Keratinocyte (primary cell): ENCODE results near the gene SREBF2. TPM values are rescaled to one million over a fixed set of nuclear protein-coding genes. Genes with fewer than 3 reads are reported as not detected.
A peak's percentile ranks its signal among the peaks of the same experiment; 100 is the strongest.

Source experiments
- DNase-seq: peaks from one replicate; pipeline ENCODE4 v3.0.0-alpha.2; 2011; ENCODE audit warnings: low read depth, missing footprints, low spot score
- FAIRE-seq: peaks from 2 replicates; lab custom pipeline; 2011; peaks lifted over from hg19 to GRCh38; lab: Jason Lieb, UNC
- H2AFZ ChIP-seq: 2 replicates; pipeline ENCODE4 v1.6.0; 2012; ENCODE audit warnings: low read length, control low read depth, inconsistent platforms; ENCODE audit not compliant: control insufficient read depth
- H3K27ac ChIP-seq: 2 replicates; pipeline ENCODE4 v1.5.1; 2011; ENCODE audit warnings: low read length; ENCODE audit not compliant: control insufficient read depth, insufficient read depth
- H3K27me3 ChIP-seq: 3 replicates; pipeline ENCODE4 v1.6.0; 2011; ENCODE audit warnings: low read length; ENCODE audit not compliant: control insufficient read depth, insufficient read depth; ENCODE audit errors: extremely low read depth
- H3K36me3 ChIP-seq, 2 experiments: 2 replicates in 1 of 2; 3 replicates in 1 of 2; pipeline ENCODE4 v1.5.1; 2011; ENCODE audit warnings: low read length in 2 of 2, mild to moderate bottlenecking in 1 of 2; ENCODE audit not compliant: control insufficient read depth in 2 of 2, insufficient read depth in 2 of 2; ENCODE audit errors: extremely low read depth in 1 of 2
- H3K4me1 ChIP-seq: 3 replicates; pipeline ENCODE4 v1.5.1; 2011; ENCODE audit warnings: low read length; ENCODE audit not compliant: control insufficient read depth, insufficient read depth; ENCODE audit errors: extremely low read depth
- H3K4me2 ChIP-seq: 3 replicates; pipeline ENCODE4 v1.6.0; 2011; ENCODE audit warnings: low read depth, low read length; ENCODE audit not compliant: control insufficient read depth, insufficient read depth; ENCODE audit errors: extremely low read depth
- H3K4me3 ChIP-seq, 3 experiments: fragments of 200-600 bp in 1 of 3; sonication (generic) in 1 of 3; 2 replicates in 2 of 3; 3 replicates in 1 of 3; pipeline ENCODE4 v1.5.1; 2011 to 2016; ENCODE audit warnings: low read length in 3 of 3, mild to moderate bottlenecking in 3 of 3, control low read depth in 2 of 3, inconsistent platforms in 1 of 3, low read depth in 1 of 3, mixed read lengths in 1 of 3, mixed run types in 1 of 3, moderate library complexity in 1 of 3; ENCODE audit not compliant: control insufficient read depth in 2 of 3, insufficient read depth in 2 of 3; ENCODE audit errors: extremely low read depth in 1 of 3
- H3K79me2 ChIP-seq: 2 replicates; pipeline ENCODE4 v1.6.0; 2012; ENCODE audit warnings: low read length; ENCODE audit not compliant: control insufficient read depth, insufficient read depth
- H3K9ac ChIP-seq: 3 replicates; pipeline ENCODE4 v1.6.0; 2011; ENCODE audit warnings: low read length; ENCODE audit not compliant: control insufficient read depth, insufficient read depth; ENCODE audit errors: extremely low read depth
- H3K9me1 ChIP-seq: 3 replicates; pipeline ENCODE4 v1.6.0; 2011; ENCODE audit warnings: low read length; ENCODE audit not compliant: control insufficient read depth, insufficient read depth; ENCODE audit errors: extremely low read depth
- H3K9me3 ChIP-seq: 2 replicates; pipeline ENCODE4 v1.5.1; 2012; ENCODE audit warnings: low read depth, low read length; ENCODE audit not compliant: control insufficient read depth
- H4K20me1 ChIP-seq: 3 replicates; pipeline ENCODE4 v1.6.0; 2011; ENCODE audit warnings: low read length; ENCODE audit not compliant: control insufficient read depth, insufficient read depth; ENCODE audit errors: extremely low read depth
- EZH2 ChIP-seq: IDR thresholded peaks from one replicate; pipeline ENCODE4 v1.6.1; 2012; ENCODE audit warnings: inconsistent platforms, mild to moderate bottlenecking, low read length, moderate library complexity
- dilution Hi-C: fragments of 300-500 bp; cut with MboI; formaldehyde crosslinking; loops from one replicate; pipeline ENCODE4 v1.7.0; 2020; ENCODE audit warnings: low sequenced_read_pairs; ENCODE audit not compliant: extremely low pct_ligation_motif_present
- polyA plus RNA-seq, 5 experiments: library from polyadenylated mRNA; depleted of rRNA in 3 of 5; stranded (reverse) in 3 of 5; stranded (forward) in 1 of 5; unstranded in 1 of 5; fragments of >200 nt; gene quantifications; 1 replicate in 1 of 5; 2 replicates in 3 of 5; 3 replicates in 1 of 5; pipeline versions ENCODE4 v1.2.1 to v1.2.3, GENCODE V29; 2011 to 2012; ENCODE audit warnings: missing spikeins in 2 of 5, low read depth in 1 of 5, low replicate concordance in 1 of 5
- TF ChIP-seq, protein P1 (sequence below), 3 experiments: IDR thresholded peaks in 1 of 3; conservative IDR thresholded peaks in 1 of 3; optimal IDR thresholded peaks in 1 of 3; 2 replicates in 2 of 3; 3 replicates in 1 of 3; pipeline versions ENCODE3 to v1.5.1; 2011; ENCODE audit warnings: low read length in 3 of 3, mild to moderate bottlenecking in 3 of 3, moderate library complexity in 2 of 3, control low read depth in 1 of 3, inconsistent platforms in 1 of 3; ENCODE audit not compliant: insufficient read depth in 2 of 3; ENCODE audit errors: extremely low read depth in 1 of 3

SREBF2 gene
- polyA plus RNA-seq, 1 donor (not counting 4 experiments of a cell fraction or from before 2014, with no cell fraction given) = 57.5 TPM

DNA sequence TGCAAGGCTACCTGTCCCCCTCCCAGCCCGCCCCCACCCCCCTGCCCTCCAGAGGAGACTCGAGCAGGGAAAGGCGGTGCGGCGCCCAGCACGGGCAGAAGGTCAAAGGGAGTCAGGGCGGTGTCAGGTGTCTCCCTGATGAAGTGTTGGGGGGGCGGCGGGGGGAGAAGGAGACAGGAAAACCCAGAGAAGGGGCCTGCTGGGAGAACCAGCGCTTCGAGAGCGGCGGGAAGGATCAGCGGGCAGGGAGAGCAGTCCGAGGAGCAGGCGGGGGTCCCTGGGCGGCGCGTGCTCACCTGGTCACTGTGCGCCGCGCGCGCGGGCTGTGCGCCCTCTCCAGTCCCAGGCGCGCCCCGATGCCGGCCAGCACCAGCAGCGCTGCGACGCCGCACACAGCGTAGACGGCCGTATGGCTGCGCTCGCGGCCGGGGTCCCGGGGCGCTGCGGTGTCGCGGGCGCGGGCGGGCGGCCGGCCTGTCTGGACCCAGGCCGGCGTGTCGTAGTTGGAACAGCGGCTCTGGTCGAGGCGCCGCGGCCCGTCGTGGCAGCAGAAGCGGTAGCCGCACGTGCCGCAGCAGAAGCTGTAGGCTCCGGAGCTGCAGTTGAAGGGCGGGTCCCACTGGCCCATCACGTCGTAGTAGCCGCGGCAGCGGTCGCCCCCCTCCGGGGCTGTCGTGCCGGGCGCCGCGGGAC is 81.1 kb downstream of the SREBF2 start:
- Histone ChIP-seq H3K79me2 (no peaks in the 10 kb centered on the region), H4K20me1 (peaks cover 7% of the 10 kb centered on the region), H3K27ac (no peak overlapping the region), H2AFZ (no peak overlapping the region), H3K9me3 (no peaks in the 10 kb centered on the region), H3K4me3 (no peak overlapping the region), H3K27me3 (peaks cover 85% of the 10 kb centered on the region), H3K36me3 (no peaks in the 10 kb centered on the region), H3K9me1 (no peaks in the 10 kb centered on the region), H3K4me2 (no peak overlapping the region), H3K9ac (no peak overlapping the region), H3K4me1 (peaks cover 12% of the 10 kb centered on the region)
- no peak for FAIRE-seq
- DNase-seq = no peak
- TF ChIP-seq, protein P1, sequence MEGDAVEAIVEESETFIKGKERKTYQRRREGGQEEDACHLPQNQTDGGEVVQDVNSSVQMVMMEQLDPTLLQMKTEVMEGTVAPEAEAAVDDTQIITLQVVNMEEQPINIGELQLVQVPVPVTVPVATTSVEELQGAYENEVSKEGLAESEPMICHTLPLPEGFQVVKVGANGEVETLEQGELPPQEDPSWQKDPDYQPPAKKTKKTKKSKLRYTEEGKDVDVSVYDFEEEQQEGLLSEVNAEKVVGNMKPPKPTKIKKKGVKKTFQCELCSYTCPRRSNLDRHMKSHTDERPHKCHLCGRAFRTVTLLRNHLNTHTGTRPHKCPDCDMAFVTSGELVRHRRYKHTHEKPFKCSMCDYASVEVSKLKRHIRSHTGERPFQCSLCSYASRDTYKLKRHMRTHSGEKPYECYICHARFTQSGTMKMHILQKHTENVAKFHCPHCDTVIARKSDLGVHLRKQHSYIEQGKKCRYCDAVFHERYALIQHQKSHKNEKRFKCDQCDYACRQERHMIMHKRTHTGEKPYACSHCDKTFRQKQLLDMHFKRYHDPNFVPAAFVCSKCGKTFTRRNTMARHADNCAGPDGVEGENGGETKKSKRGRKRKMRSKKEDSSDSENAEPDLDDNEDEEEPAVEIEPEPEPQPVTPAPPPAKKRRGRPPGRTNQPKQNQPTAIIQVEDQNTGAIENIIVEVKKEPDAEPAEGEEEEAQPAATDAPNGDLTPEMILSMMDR (optimal IDR thresholded peaks at IDR 0.05 in 1 of 3, IDR thresholded peaks at IDR 0.05 in 1 of 3, conservative IDR thresholded peaks at IDR 0.05 in 1 of 3; ENCODE audit: extremely low read depth in 1 of 3, insufficient read depth in 2 of 3, low read length in 3 of 3) = no peak
- peak; percentile 94 for TF ChIP-seq EZH2
- dilution Hi-C loops = no loop called here

DNA sequence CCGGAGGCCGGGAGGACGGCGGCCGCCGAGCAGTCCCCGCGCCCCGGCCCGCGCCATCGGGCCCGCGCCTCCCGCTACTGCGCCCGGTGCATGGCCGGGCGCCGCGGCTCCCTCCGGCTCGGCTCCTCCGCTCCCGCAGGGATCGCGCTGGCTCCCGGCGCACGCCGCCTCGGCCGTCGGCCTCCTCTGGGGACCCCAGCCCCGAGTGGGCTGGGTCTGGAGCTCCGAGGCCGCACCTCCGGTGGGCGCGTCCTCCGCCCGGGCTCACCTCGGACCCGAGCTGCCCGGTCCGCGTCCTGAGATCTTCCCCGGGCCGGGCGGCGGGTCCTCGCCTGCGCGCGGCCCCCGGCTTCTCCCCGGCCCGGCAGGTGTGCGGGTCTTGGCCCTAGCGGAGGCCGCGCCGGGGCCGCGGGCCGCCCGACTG is 81.7 kb downstream of the SREBF2 start:
- Histone ChIP-seq H3K4me2 (peak overlapping the region; percentile 54), H4K20me1 (peaks cover 7% of the 10 kb centered on the region), H3K27ac (no peak overlapping the region), H3K9me3 (no peaks in the 10 kb centered on the region), H3K9me1 (no peaks in the 10 kb centered on the region), H2AFZ (no peak overlapping the region), H3K36me3 (no peaks in the 10 kb centered on the region), H3K9ac (no peak overlapping the region), H3K4me3 (peak overlapping the region in 1 of 3 experiments; percentile 13), H3K27me3 (peaks cover 81% of the 10 kb centered on the region), H3K79me2 (no peaks in the 10 kb centered on the region), H3K4me1 (peaks cover 17% of the 10 kb centered on the region)
- DNase-seq = no peak
- dilution Hi-C loops = no loop called here
- TF ChIP-seq, protein P1 (optimal IDR thresholded peaks at IDR 0.05 in 1 of 3, IDR thresholded peaks at IDR 0.05 in 1 of 3, conservative IDR thresholded peaks at IDR 0.05 in 1 of 3; ENCODE audit: extremely low read depth in 1 of 3, insufficient read depth in 2 of 3, low read length in 3 of 3) = no peak
- no peak for TF ChIP-seq EZH2
- FAIRE-seq = no peak
